ENCODE data around the gene MIDN. TPM values are rescaled to one million over a fixed set of nuclear protein-coding genes. Genes with fewer than 3 reads are reported as not detected.
"Not testable (repeated sequence)": the region's sequence is repeated elsewhere in the genome, so short reads cannot be mapped to it uniquely, and the experiment has no call there.

Gene MIDN
- polyA plus RNA-seq (2014; cell fraction: cytosol; rRNA removed) = 23.3 and 31.3 TPM in 2 replicates
- 74.4 and 125 TPM in 2 replicates for polyA plus RNA-seq (2014; cell fraction: nucleus; rRNA removed)

GRCh38 chr19:1248139-1248785 lies at the start of gene MIDN:
TSS of gene MIDN (plus strand) at chr19:1248583. CDS start at chr19:1250297, 1,714 bp downstream.
- peak; percentile 76 for DNase-seq (ENCODE audit: low spot score)

GRCh38 chr19:1199531-1199930 lies 48.9 kb upstream of the MIDN start:
- DNase-seq (ENCODE audit: low spot score) = no peak

GRCh38 chr19:1200614-1201013 lies 47.8 kb upstream of the MIDN start:
- DNase-seq (ENCODE audit: low spot score) = not testable (repeated sequence)

- peak; percentile 96 for DNase-seq (ENCODE audit: low spot score)
These were observed 43.0 kb upstream of the MIDN start, which contains the start of gene STK11 for GRCh38 chr19:1205114-1206099. TSS of gene STK11 (plus strand) at chr19:1205778. CDS start at chr19:1206914, 1,136 bp downstream.

GRCh38 chr19:1206150-1206863 lies 42.1 kb upstream of the MIDN start:
- no peak for DNase-seq (ENCODE audit: low spot score)

GRCh38 chr19:1206864-1207450 lies 41.4 kb upstream of the MIDN start:
- DNase-seq (ENCODE audit: low spot score) = no peak

GRCh38 chr19:1208830-1209229 lies 39.6 kb upstream of the MIDN start:
- not testable (repeated sequence) for DNase-seq (ENCODE audit: low spot score)

GRCh38 chr19:1210227-1210538 lies 38.2 kb upstream of the MIDN start:
- DNase-seq (ENCODE audit: low spot score) = no peak

- DNase-seq (ENCODE audit: low spot score) = no peak
These were observed 36.7 kb upstream of the MIDN start for GRCh38 chr19:1211494-1212234.

GRCh38 chr19:1213391-1214286 lies 34.7 kb upstream of the MIDN start:
- DNase-seq (ENCODE audit: low spot score) = no peak

- no peak for DNase-seq (ENCODE audit: low spot score)
These were observed 34.0 kb upstream of the MIDN start for GRCh38 chr19:1214299-1214861.

GRCh38 chr19:1214862-1215731 lies 33.3 kb upstream of the MIDN start:
- DNase-seq (ENCODE audit: low spot score) = no peak

- no peak for DNase-seq (ENCODE audit: low spot score)
These were observed 31.6 kb upstream of the MIDN start for GRCh38 chr19:1216756-1217155.

- no peak for DNase-seq (ENCODE audit: low spot score)
These were observed 31.0 kb upstream of the MIDN start for GRCh38 chr19:1217366-1217765.

GRCh38 chr19:1218751-1219567 lies 29.4 kb upstream of the MIDN start:
- DNase-seq (ENCODE audit: low spot score) = no peak

GRCh38 chr19:1219786-1220476 lies 28.5 kb upstream of the MIDN start:
- DNase-seq (ENCODE audit: low spot score) = no peak

- DNase-seq (ENCODE audit: low spot score) = no peak
These were observed 27.9 kb upstream of the MIDN start for GRCh38 chr19:1220477-1220930.
